Adrenal gland (tissue), 12 donors: ENCODE data around the gene HAT1. TPM values are rescaled to one million over a fixed set of nuclear protein-coding genes. Genes with fewer than 3 reads are reported as not detected.

Source experiments
- DNase-seq, 7 donors: peaks; one replicate each; pipeline ENCODE4 v3.0.0-alpha.2; 2019 to 2020
- H3K27ac ChIP-seq, 5 donors: fragments of 200-600 bp; sonication (generic) in 4 of 5; 1 replicate in 3 of 5; 2 replicates in 2 of 5; pipeline versions ENCODE4 v1.5.1 to v1.8.0; 2016 to 2020; ENCODE audit warnings: mild to moderate bottlenecking in 1 of 5
- H3K27me3 ChIP-seq: fragments of 200-600 bp; 2 replicates; pipeline ENCODE4 v1.8.0; 2021
- H3K36me3 ChIP-seq, 2 donors: fragments of 200-600 bp; replicated peaks in 1 of 2; 1 replicate in 1 of 2; 2 replicates in 1 of 2; pipeline versions ENCODE4 v1.5.1 to v1.8.0; 2018 to 2022
- H3K4me1 ChIP-seq, 2 donors: fragments of 200-600 bp; replicated peaks in 1 of 2; 1 replicate in 1 of 2; 2 replicates in 1 of 2; pipeline versions ENCODE4 v1.5.1 to v1.8.0; 2018 to 2021
- H3K4me3 ChIP-seq, 4 donors: fragments of 200-600 bp; sonication (generic) in 3 of 4; one replicate each; pipeline ENCODE4 v1.5.1; 2016 to 2018
- H3K9me3 ChIP-seq, 3 donors: fragments of 200-600 bp; sonication (generic) in 1 of 3; replicated peaks in 1 of 3; 1 replicate in 2 of 3; 2 replicates in 1 of 3; pipeline versions ENCODE4 v1.5.1 to v1.8.0; 2016 to 2021
- CTCF ChIP-seq, 6 experiments: fragments of 450-650 bp in 4 of 6; fragments of 200-600 bp in 2 of 6; sonication (generic) in 1 of 6; IDR thresholded peaks; 1 replicate in 5 of 6; 2 replicates in 1 of 6; pipeline versions ENCODE4 v1.5.1 to v1.8.0; 2016 to 2021; ENCODE audit warnings: antibody characterized with exemption in 6 of 6, mild to moderate bottlenecking in 2 of 6, moderate library complexity in 1 of 6
- POLR2A ChIP-seq, 2 donors: fragments of 450-650 bp; IDR thresholded peaks; one replicate each; pipeline ENCODE4 v1.6.1; 2017; ENCODE audit warnings: antibody characterized with exemption in 2 of 2, mild to moderate bottlenecking in 2 of 2, moderate library complexity in 1 of 2
- WGBS, 4 donors: extraction: QIAGEN DNeasy Blood & Tissue Kit in 2 of 4; methylation state at CpG; one replicate each; pipeline versions ENCODE4 v1.1.5 to v1.1.7; 2013 to 2017; 5-methylcytosine and 5-hydroxymethylcytosine counted together
- intact Hi-C, 2 donors: fragments of 100-400 bp; cut with DNase I; formaldehyde crosslinking; loops; one replicate each; pipeline versions ENCODE4 v1.14.1 to v1.15.0; 2022 to 2023
- polyA plus RNA-seq, 3 donors: library from polyadenylated mRNA; stranded (reverse); fragments of 200-250 nt in 2 of 3; fragments of 350-450 nt in 1 of 3; fragmentation: Illumina TruSeq in 1 of 3; extraction: RNeasy Lipid Tissue Mini Kit (QIAGEN cat#74804) in 1 of 3; gene quantifications; one replicate each; pipeline ENCODE4 v1.2.3, GENCODE V29; 2013 to 2014
- total RNA-seq, 9 donors: library from RNA; depleted of rRNA in 4 of 9; stranded (reverse); fragments of >200 nt in 4 of 9; fragments of 120-200 nt in 1 of 9; fragmentation: NEBNext Ultra II Directional in 1 of 9; extraction: Animal tissue kit (Norgen Biotek cat#: 25700) in 1 of 9; gene quantifications; one replicate each; pipeline versions ENCODE4 v1.1.0 to v1.2.4, GENCODE V29; 2013 to 2023
- donor health status: healthy with polysubstance abuse.
- donor health status: Bipolar disorder and iron deficiency.
- donor health status: DM: yes; HTN: yes; CAD: no.
- donor health status: DM: no; HTN: no; CAD: no.
- donor health status: DM: no; HTN: no; CAD: no.
- donor health status: DM: yes; HTN: yes; CAD: no.

HAT1 gene
- total and polyA plus RNA-seq, 12 donors = 9.3 to 103 (median 35.2) TPM

- WGBS, 4 donors = 94 to 97% (median 95%) methylated on average over 3 of the region's 3 CpGs
- intact Hi-C loops = no loop called here
- H3K4me1 ChIP-seq = peaks cover 2 to 8% of the 10 kb centered on the region in 2 donors
- no peak overlapping the region for H3K4me3 ChIP-seq
- H3K27me3 ChIP-seq = no peaks in the 10 kb centered on the region
- DNase-seq = no peak
- no peaks in the 10 kb centered on the region for H3K9me3 ChIP-seq
- no peak overlapping the region for H3K27ac ChIP-seq
- H3K36me3 ChIP-seq = peaks cover 0 to 18% of the 10 kb centered on the region in 2 donors
- TF ChIP-seq POLR2A (IDR thresholded peaks at IDR 0.05) (no peak), CTCF (IDR thresholded peaks at IDR 0.05) (no peak)
Measured at GRCh38 chr2:171965661-171966060, 43.4 kb downstream of the HAT1 start.

DNA sequence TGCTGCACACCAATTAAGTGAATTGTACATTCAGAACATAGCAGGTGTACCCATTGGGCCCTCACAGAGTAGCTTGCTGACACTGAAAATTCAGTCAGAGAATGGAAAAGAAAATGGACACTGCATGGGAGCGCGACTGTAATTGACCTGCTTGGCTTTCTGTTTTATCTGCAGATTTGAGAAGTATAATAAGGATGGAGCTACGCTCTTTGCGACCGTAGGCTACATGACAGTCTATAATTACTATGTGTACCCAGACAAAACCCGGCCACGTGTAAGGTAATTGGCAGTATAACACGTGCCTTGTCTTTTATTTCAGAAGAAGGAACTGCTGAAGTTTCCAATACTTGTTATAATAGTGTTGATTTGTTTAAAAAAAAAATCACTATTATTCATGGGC, 44.0 kb downstream of the HAT1 start:
- no peak overlapping the region for H3K27ac ChIP-seq
- peaks cover 0 to 18% of the 10 kb centered on the region in 2 donors for H3K36me3 ChIP-seq
- intact Hi-C loops = no loop called here
- 90 to 99% (median 96%) methylated on average over 8 of the region's 8 CpGs for WGBS, 4 donors
- no peaks in the 10 kb centered on the region for H3K9me3 ChIP-seq
- no peaks in the 10 kb centered on the region for H3K27me3 ChIP-seq
- no peak overlapping the region for H3K4me3 ChIP-seq
- peaks cover 0 to 3% of the 10 kb centered on the region in 2 donors for H3K4me1 ChIP-seq
- DNase-seq = no peak
- TF ChIP-seq CTCF (IDR thresholded peaks at IDR 0.05) (no peak), POLR2A (IDR thresholded peaks at IDR 0.05) (no peak)

GRCh38 chr2:171966688-171967087, 44.4 kb downstream of the HAT1 start:
- H3K36me3 ChIP-seq = peaks cover 0 to 18% of the 10 kb centered on the region in 2 donors
- no peaks in the 10 kb centered on the region for H3K27me3 ChIP-seq
- DNase-seq = no peak
- H3K4me1 ChIP-seq = no peaks in the 10 kb centered on the region
- H3K9me3 ChIP-seq = no peaks in the 10 kb centered on the region
- intact Hi-C loops = no loop called here
- no peak overlapping the region for H3K27ac ChIP-seq
- TF ChIP-seq POLR2A (IDR thresholded peaks at IDR 0.05) (no peak), CTCF (IDR thresholded peaks at IDR 0.05) (no peak)
- H3K4me3 ChIP-seq = no peak overlapping the region

GRCh38 chr2:171968509-171968908, 46.2 kb downstream of the HAT1 start:
- Histone ChIP-seq H3K27me3 (no peaks in the 10 kb centered on the region), H3K4me3 (no peak overlapping the region), H3K4me1 (no peaks in the 10 kb centered on the region), H3K9me3 (no peaks in the 10 kb centered on the region), H3K27ac (no peak overlapping the region), H3K36me3 (peaks cover 0 to 18% of the 10 kb centered on the region in 2 donors)
- DNase-seq = no peak
- intact Hi-C loops = no loop called here
- TF ChIP-seq CTCF (IDR thresholded peaks at IDR 0.05) = no peak
